Endothelial cell of umbilical vein (primary cell): ENCODE results near the gene MIA2.

Source experiments
- CTCF ChIP-seq, 2 donors: IDR thresholded peaks; 1 replicate in 1 of 2; 2 replicates in 1 of 2; pipeline ENCODE4 v1.5.1; 2011; ENCODE audit warnings: low read length in 2 of 2, mild to moderate bottlenecking in 2 of 2, moderate library complexity in 2 of 2, control low read depth in 1 of 2, inconsistent platforms in 1 of 2, low read depth in 1 of 2; ENCODE audit not compliant: insufficient read depth in 1 of 2; ENCODE audit errors: extremely low read depth in 1 of 2
- MYC ChIP-seq: IDR thresholded peaks from one replicate; pipeline ENCODE4 v1.6.1; 2011; ENCODE audit warnings: mild to moderate bottlenecking, low read depth, low read length
- POLR2A ChIP-seq: IDR thresholded peaks from 2 replicates; pipeline ENCODE4 v1.6.1; 2012; ENCODE audit warnings: low read depth, mild to moderate bottlenecking, control low read depth, low read length
- POLR2AphosphoS5 ChIP-seq: IDR thresholded peaks from 2 replicates; pipeline ENCODE4 v1.6.1; 2012; ENCODE audit warnings: low read depth, mild to moderate bottlenecking, control low read depth, low read length, moderate library complexity; ENCODE audit not compliant: insufficient read depth

GRCh38 chr14:39218171-39218769, 15.4 kb upstream of the MIA2 start:
- TF ChIP-seq CTCF (IDR thresholded peaks at IDR 0.05; ENCODE audit: extremely low read depth in 1 of 2, insufficient read depth in 1 of 2, low read depth in 1 of 2, low read length in 2 of 2) (no peak), POLR2AphosphoS5 (no peak), POLR2A (no peak), MYC (no peak)
